GM19463 (cell line): ENCODE results near the gene ENTPD1.
"Not testable (repeated sequence)": the region's sequence is repeated elsewhere in the genome, so short reads cannot be mapped to it uniquely, and the experiment has no call there.

ENCODE experiments used
- ATAC-seq: cut with Tn5 transposase; IDR thresholded peaks from one replicate; pipeline ENCODE4 v1.9.1; 2021; ENCODE audit warnings: mild to moderate bottlenecking, moderate library complexity; ENCODE audit not compliant: unreplicated experiment

The ENTPD1 gene

DNA sequence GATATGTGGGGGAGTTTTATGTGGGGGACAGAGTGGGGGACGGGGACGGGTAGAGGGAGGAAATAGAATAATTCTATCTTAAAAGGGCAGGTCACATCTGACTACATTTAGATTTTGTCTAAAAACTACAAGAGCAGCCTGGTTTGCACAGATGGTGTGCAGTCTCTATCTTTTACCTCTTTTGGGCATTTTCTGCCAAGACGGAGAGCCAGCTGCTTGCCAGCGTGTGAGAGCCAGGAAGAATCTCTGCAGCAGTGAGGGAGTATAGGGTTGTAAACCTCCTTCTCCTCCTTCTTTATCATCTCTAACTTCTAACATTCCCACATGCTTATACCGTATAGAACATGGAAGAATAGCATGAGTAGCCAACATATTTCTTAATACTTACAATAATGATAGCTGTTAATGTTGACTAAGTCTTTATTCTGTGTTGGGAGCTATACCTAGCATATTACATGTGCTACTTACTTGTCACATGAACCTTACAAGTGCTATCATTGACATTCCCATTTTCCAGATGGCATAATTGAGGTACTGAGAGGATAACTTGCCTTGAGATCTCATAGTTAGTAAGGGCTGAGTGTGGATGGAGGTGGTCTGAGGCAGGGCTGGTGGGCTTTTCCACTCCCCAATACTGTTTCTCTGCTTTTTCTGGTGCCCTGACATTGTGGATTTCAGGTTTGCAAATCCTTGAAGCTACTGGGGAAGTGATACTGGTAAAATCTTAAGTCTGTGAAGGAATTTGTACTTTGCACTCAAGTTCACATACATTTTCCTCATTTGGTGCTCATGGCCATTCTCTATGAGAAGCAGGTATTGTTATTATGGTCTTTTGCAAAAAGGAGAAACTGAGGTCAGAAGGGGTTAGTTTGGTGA, 1.1 kb downstream of the ENTPD1 start:
- no peak for ATAC-seq

- ATAC-seq: peak; percentile 61
Observed at GRCh38 chr10:95758351-95759025, 2.5 kb downstream of the ENTPD1 start.

DNA sequence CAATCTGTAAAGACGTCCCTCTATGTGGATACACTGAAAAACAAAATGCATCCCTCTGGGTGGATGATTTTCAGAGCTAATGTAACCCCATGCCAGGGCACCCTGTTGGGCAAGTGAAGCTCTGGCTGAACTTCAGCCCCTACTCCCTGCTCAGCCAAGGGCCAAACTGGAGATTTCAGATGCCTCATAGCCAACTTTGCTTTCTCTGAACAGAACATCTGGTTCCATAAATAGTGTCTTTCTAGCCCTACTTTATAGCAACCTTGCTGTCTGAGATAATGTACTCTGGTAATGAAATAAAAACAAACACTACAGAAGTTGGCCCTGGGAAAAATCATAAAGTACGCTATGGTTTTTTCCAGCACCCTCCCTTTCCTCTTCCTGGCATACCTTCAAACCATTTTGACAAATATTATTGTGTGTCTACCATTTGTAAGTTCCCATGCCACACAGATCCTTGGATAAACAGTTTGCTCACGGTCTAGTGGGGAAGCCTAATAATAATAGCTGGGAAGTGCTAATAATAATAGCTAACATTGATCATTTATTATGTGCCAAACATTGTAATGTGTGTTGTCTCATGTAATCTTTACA, 3.4 kb downstream of the ENTPD1 start:
- no peak for ATAC-seq

DNA sequence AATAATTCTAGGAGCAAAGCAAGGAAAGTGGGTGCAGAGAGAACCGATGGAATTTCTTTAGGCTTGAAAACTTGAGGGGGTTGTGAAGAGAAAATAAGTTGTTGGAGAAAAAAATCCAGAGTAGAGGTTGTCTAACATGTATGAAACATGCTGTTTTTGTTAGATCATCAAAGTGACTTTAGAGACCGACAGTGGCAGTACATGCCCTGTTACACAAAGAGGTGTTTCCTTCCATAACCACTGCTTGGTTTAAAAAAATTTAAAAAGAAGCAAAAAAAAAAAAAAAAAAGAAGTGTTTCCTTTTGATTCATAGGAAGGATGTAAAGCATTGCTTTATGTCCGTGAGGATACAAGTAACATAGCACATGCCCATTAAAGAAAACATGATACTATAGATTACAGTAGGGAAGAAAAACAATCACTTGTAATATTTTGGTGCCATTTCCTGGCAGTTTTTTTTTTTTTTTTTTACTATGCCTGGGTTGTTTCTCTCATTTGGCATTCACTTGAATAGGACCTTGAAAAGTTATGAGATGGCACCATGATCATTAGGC, 6.1 kb downstream of the ENTPD1 start:
- ATAC-seq: no peak

DNA sequence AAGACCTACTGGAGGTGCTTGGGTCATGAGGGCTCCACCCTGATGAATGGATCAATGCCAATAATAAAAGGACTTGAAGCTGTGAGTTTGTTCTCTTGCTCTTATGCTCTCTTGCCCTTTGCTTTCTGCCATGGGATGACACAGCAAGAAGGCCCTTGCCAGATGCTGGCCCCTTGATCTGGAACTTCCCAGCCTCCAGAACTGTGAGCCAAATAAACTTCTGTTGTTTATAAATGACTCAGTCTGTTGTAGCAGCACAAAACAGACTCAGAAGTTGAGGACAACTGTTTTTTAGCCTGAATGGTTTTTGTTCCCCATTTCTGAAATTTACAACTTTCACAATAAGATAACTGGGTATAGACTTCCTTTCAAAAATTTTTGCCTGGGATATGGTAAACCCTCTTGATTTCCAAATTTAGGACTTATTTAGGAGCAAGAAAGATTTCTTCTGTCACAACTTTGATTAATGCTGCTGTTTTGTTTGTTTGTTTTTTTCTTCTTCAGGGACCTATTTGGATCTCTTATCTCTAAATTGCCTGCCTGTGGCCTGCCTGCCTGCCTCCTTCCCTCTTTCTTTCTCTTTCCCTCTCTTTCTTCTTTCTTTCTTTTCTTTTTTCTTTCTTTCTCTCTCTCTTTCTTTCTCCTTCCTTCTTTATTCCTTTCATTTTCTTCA, 12.1 kb downstream of the ENTPD1 start:
- peak; percentile 91 for ATAC-seq

- ATAC-seq: no peak
Observed at GRCh38 chr10:95770084-95770720, 14.2 kb downstream of the ENTPD1 start.

DNA sequence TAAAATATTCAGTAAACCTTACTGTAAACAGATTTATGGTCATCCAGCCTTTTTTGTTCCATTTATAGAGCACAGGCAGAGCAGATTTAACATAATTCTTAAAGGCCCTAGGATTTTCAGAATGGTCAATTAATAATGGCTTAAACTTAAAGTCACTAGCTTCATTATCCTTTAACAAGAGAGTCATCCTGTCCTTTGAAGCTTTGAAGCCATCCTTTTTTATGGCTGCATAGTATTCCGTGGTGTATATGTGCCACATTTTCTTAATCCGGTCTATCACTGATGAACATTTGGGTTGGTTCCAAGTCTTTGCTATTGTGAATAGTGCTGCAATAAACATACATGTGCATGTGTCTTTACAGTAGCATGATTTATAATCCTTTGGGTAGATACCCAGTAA, 17.5 kb downstream of the ENTPD1 start:
- not testable (repeated sequence) for ATAC-seq

GRCh38 chr10:95777638-95778037, 21.7 kb downstream of the ENTPD1 start:
- not testable (repeated sequence) for ATAC-seq

DNA sequence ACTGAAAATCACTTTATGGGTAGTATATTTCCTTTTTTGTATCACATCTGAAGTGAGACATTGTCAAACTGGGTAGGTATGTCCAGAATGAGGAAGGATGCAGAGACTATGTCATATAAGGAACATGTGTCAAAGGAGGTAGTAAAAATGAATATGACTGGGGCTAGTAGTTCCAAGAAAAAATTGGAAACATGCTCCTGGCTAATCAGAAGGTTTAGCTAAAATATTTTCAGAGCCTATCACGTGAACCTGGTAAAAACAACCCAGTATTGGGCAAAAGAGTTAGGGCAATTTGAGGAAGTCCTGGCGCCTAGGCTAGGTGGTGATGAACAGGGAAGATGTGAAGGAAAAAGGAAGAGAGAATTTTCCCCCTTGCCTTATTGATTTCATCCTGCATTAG, 26.4 kb downstream of the ENTPD1 start:
- no peak for ATAC-seq

DNA sequence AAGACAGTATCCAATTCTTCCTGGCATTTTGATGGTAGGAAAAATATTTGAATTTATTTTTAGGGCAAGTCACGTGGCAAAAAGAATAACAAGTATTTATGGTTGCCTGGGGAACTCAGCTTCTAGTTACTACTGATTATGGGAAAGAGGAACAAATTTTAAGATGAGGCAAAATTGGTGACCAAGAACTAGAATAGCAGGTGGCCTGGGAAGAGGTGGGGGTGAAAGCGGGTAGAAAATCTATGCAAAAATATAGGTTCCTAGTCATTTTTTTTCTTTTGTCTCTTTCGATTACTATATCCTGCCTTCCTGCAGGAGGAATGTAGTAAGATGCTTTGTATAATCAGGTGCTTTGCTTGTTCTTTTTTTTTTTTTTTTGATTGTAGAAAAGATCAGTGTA, 27.8 kb downstream of the ENTPD1 start:
- ATAC-seq: peak; percentile 54

- peak; percentile 10 for ATAC-seq
Observed at GRCh38 chr10:95784279-95784913, 28.4 kb downstream of the ENTPD1 start.

GRCh38 chr10:95785317-95785716, 29.4 kb downstream of the ENTPD1 start:
- peak; percentile 29 for ATAC-seq

- ATAC-seq: no peak
Observed at GRCh38 chr10:95785942-95786669, 30.1 kb downstream of the ENTPD1 start.

GRCh38 chr10:95787447-95787846, 31.5 kb downstream of the ENTPD1 start:
- no peak for ATAC-seq

- no peak for ATAC-seq
Observed at GRCh38 chr10:95788830-95789229, 32.9 kb downstream of the ENTPD1 start.

- no peak for ATAC-seq
Observed at GRCh38 chr10:95789902-95790301, 33.9 kb downstream of the ENTPD1 start.

GRCh38 chr10:95790982-95791381, 35.0 kb downstream of the ENTPD1 start:
- peak; percentile 48 for ATAC-seq

DNA sequence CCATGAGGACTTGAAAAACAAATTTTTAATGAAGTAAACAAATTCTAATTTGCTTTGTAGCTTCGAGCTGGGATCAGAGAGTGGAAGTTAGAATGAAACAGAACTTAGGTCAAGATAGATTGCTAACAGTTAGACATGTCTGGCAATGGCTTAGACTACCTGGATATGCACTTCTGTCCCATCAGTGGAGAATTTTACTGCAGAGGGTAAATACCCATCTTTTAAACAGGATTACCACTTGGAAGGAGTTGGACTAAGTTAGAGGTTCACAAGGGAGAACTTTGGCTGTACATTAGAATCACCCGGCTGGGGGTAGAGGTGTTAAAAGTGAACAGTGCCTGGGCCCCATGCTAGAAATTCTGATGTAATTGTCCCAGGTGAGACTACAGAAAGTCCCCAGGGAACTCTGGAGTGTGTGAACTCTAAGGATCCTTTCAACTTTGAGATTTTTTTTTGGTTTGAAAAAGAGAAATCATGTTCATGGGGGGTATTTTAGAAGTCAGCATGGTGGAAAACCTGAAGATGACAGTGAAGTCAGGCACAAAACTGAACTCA, 35.5 kb downstream of the ENTPD1 start:
- ATAC-seq: no peak

- no peak for ATAC-seq
Observed at GRCh38 chr10:95792211-95792780, 36.3 kb downstream of the ENTPD1 start.
